MM.1S (cell line): ENCODE data around the gene TAS2R38.

ENCODE experiments used
- DNase-seq: peaks from one replicate; pipeline ENCODE4 v3.0.0-alpha.2; 2015
- H2AFZ ChIP-seq: fragments of 300-600 bp; sonication (generic); 2 replicates; pipeline ENCODE4 v1.6.0; 2016; ENCODE audit warnings: antibody characterized with exemption, low read length
- H3F3A ChIP-seq: fragments of 300-600 bp; sonication (generic); 2 replicates; pipeline ENCODE4 v1.6.1; 2016; ENCODE audit warnings: mild to moderate bottlenecking, antibody characterized with exemption, low read length, moderate library complexity, mixed read lengths; ENCODE audit not compliant: insufficient read depth
- H3K27ac ChIP-seq: fragments of 300-600 bp; sonication (generic); 2 replicates; pipeline ENCODE4 v1.5.1; 2016; ENCODE audit warnings: mild to moderate bottlenecking, low read length
- H3K27me3 ChIP-seq: fragments of 300-600 bp; sonication (generic); replicated peaks from 2 replicates; pipeline ENCODE4 v1.6.0; 2016; ENCODE audit warnings: low read length; ENCODE audit not compliant: insufficient read depth
- H3K36me3 ChIP-seq: fragments of 300-600 bp; sonication (generic); replicated peaks from 2 replicates; pipeline ENCODE4 v1.6.1; 2016; ENCODE audit warnings: mild to moderate bottlenecking, low read length, mixed read lengths; ENCODE audit not compliant: insufficient read depth
- H3K4me1 ChIP-seq: fragments of 300-600 bp; sonication (generic); 2 replicates; pipeline ENCODE4 v1.6.1; 2016; ENCODE audit warnings: low read length, mixed read lengths
- H3K4me2 ChIP-seq: fragments of 300-600 bp; sonication (generic); 2 replicates; pipeline ENCODE4 v1.6.0; 2016; ENCODE audit warnings: low read depth, low read length
- H3K4me3 ChIP-seq: fragments of 300-600 bp; sonication (generic); 2 replicates; pipeline ENCODE4 v1.5.1; 2016; ENCODE audit warnings: low read length, mixed read lengths
- H3K79me2 ChIP-seq: fragments of 300-600 bp; sonication (generic); 2 replicates; pipeline ENCODE4 v1.6.1; 2016; ENCODE audit warnings: mixed run types, low read length, mixed read lengths
- H3K9ac ChIP-seq: fragments of 300-600 bp; sonication (generic); 2 replicates; pipeline ENCODE4 v1.6.1; 2016; ENCODE audit warnings: low read length, mixed read lengths
- H3K9me2 ChIP-seq: fragments of 300-600 bp; sonication (generic); replicated peaks from 2 replicates; pipeline ENCODE4 v1.6.1; 2016; ENCODE audit warnings: mild to moderate bottlenecking, low read length, mixed read lengths; ENCODE audit not compliant: insufficient read depth
- H3K9me3 ChIP-seq: fragments of 300-600 bp; sonication (generic); replicated peaks from 2 replicates; pipeline ENCODE4 v1.6.1; 2016; ENCODE audit warnings: mild to moderate bottlenecking, low read length, mixed read lengths; ENCODE audit not compliant: insufficient read depth
- H4K20me1 ChIP-seq: fragments of 300-600 bp; sonication (generic); 2 replicates; pipeline ENCODE4 v1.6.1; 2016; ENCODE audit warnings: mild to moderate bottlenecking, low read length, moderate library complexity, mixed read lengths; ENCODE audit not compliant: insufficient read depth
- EZH2 ChIP-seq: fragments of 300-600 bp; sonication (generic); optimal IDR thresholded peaks from 2 replicates; pipeline ENCODE3; 2017; ENCODE audit warnings: low read depth, mild to moderate bottlenecking, antibody characterized with exemption, low read length, mixed read lengths
- EZH2phosphoT487 ChIP-seq: fragments of 300-600 bp; sonication (generic); IDR thresholded peaks from 2 replicates; pipeline ENCODE4 v1.6.1; 2018; ENCODE audit warnings: antibody characterized with exemption, low read length
- TF ChIP-seq, protein P1 (sequence below): fragments of 300-600 bp; sonication (generic); IDR thresholded peaks from 2 replicates; pipeline ENCODE4 v1.5.1; 2016; ENCODE audit warnings: antibody characterized with exemption, low read length, mixed read lengths

TAS2R38 gene

DNA sequence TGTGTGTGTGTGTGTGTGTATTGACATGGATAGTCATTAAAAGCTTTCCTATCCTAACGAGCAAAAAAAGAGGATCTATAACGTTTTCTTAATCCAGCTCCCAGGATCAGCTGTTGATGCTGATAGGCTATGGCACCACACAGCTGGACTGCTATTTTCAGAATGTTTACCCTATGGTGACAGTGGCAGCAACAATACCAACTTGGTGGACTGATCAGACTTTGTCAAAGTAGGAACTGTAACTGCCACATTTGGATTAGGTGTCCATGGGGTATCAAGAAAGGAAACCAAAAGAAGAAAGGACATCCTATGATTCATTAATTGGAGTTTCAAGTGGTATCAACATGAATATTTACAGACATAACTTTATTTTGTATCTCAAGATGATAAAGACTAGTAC is 24.1 kb downstream of the TAS2R38 start:
- Histone ChIP-seq H3K27ac (no peak overlapping the region), H3K9me2 (no peaks in the 10 kb centered on the region), H3K4me2 (no peak overlapping the region), H3K9me3 (no peaks in the 10 kb centered on the region), H2AFZ (no peak overlapping the region), H3F3A (no peaks in the 10 kb centered on the region), H3K9ac (no peak overlapping the region), H3K27me3 (no peaks in the 10 kb centered on the region), H3K36me3 (no peaks in the 10 kb centered on the region), H3K79me2 (no peaks in the 10 kb centered on the region), H3K4me1 (no peaks in the 10 kb centered on the region), H3K4me3 (no peak overlapping the region), H4K20me1 (no peaks in the 10 kb centered on the region)
- DNase-seq = no peak
- TF ChIP-seq, protein P1, sequence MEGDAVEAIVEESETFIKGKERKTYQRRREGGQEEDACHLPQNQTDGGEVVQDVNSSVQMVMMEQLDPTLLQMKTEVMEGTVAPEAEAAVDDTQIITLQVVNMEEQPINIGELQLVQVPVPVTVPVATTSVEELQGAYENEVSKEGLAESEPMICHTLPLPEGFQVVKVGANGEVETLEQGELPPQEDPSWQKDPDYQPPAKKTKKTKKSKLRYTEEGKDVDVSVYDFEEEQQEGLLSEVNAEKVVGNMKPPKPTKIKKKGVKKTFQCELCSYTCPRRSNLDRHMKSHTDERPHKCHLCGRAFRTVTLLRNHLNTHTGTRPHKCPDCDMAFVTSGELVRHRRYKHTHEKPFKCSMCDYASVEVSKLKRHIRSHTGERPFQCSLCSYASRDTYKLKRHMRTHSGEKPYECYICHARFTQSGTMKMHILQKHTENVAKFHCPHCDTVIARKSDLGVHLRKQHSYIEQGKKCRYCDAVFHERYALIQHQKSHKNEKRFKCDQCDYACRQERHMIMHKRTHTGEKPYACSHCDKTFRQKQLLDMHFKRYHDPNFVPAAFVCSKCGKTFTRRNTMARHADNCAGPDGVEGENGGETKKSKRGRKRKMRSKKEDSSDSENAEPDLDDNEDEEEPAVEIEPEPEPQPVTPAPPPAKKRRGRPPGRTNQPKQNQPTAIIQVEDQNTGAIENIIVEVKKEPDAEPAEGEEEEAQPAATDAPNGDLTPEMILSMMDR = no peak
- TF ChIP-seq EZH2phosphoT487 (no peak), EZH2 (no peak)

DNA sequence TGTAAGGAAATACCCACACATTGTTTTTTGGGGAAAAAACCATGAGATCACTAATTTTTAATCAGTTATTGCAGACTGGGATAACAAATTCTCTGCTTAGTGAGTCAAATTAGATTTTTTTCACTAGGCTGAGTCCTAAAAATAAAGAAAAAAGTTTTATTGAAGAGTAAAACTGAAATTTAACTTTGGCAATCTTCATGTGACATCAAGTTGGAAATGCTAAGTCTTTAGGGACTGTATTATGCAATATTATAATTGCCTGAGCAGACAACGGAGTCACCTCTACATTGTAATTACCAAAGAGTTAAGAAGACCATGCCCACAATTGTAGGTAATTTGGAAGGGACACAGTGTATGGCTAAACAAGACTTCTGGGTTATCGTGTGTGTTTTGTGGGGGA is 24.6 kb downstream of the TAS2R38 start:
- H3F3A ChIP-seq = no peaks in the 10 kb centered on the region
- H3K4me3 ChIP-seq = no peak overlapping the region
- H3K27me3 ChIP-seq = no peaks in the 10 kb centered on the region
- no peaks in the 10 kb centered on the region for H4K20me1 ChIP-seq
- H3K4me1 ChIP-seq = no peaks in the 10 kb centered on the region
- DNase-seq = no peak
- TF ChIP-seq, protein P1 = no peak
- TF ChIP-seq EZH2 (no peak), EZH2phosphoT487 (no peak)
- no peak overlapping the region for H2AFZ ChIP-seq
- no peak overlapping the region for H3K4me2 ChIP-seq
- H3K9me3 ChIP-seq = no peaks in the 10 kb centered on the region
- no peak overlapping the region for H3K27ac ChIP-seq
- no peaks in the 10 kb centered on the region for H3K79me2 ChIP-seq
- no peak overlapping the region for H3K9ac ChIP-seq
- H3K36me3 ChIP-seq = no peaks in the 10 kb centered on the region
- no peaks in the 10 kb centered on the region for H3K9me2 ChIP-seq

DNA sequence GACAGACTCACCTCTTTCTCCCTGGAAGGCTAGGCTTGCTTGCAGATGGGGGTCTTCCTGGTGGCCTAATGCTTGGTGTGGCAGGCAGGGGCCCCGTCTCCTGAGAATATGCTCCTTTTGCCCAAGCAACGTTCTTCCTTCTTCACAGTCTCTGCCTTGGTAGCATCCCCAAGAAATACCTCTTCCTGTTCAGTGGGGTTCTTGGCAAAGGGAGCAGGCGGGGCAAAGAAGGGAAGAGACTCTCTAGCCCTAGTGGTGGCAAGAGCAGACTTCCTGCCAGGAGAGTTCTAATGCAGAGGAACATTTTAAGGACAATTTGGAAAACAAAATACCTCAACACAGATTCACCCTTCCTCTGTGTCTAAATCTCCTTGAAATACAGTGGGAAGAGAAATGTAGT is 26.8 kb downstream of the TAS2R38 start, which contains the start of gene CLEC5A:
CLEC5A (minus strand) TSS at position 179 of the 400 bp plus-strand sequence. CDS start 682 bp downstream, outside the sequence.
- Histone ChIP-seq H3K79me2 (no peaks in the 10 kb centered on the region), H3K4me3 (no peak within 1 kb of the TSS), H3K9me2 (no peaks in the 10 kb centered on the region), H3K9ac (no peak within 1 kb of the TSS), H4K20me1 (no peaks in the 10 kb centered on the region), H2AFZ (no peak within 1 kb of the TSS), H3F3A (no peaks in the 10 kb centered on the region), H3K4me2 (no peak within 1 kb of the TSS), H3K27me3 (no peaks in the 10 kb centered on the region), H3K4me1 (no peaks in the 10 kb centered on the region), H3K36me3 (no peaks in the 10 kb centered on the region), H3K27ac (no peak within 1 kb of the TSS), H3K9me3 (no peaks in the 10 kb centered on the region)
- no peak for DNase-seq
- no peak for TF ChIP-seq EZH2phosphoT487
- no peak for TF ChIP-seq EZH2
- TF ChIP-seq, protein P1 = no peak
